Progenitor cell of endocrine pancreas (in vitro differentiated cells): ENCODE measurements around the gene LAMC3. TPM values are rescaled to one million over a fixed set of nuclear protein-coding genes. Genes with fewer than 3 reads are reported as not detected.

Experiments
- DNase-seq: peaks from one replicate; pipeline ENCODE4 v3.0.0; 2021; ENCODE audit warnings: low spot score; ENCODE audit not compliant: unreplicated experiment
- H3K27ac Mint-ChIP-seq: 2 replicates; pipeline ENCODE4 v1.8.0; 2021; ENCODE audit warnings: mild to moderate bottlenecking, moderate library complexity, mixed read lengths
- H3K27me3 Mint-ChIP-seq: 2 replicates; pipeline ENCODE4 v1.8.0; 2021; ENCODE audit warnings: mixed read lengths
- H3K36me3 Mint-ChIP-seq: 2 replicates; pipeline ENCODE4 v1.8.0; 2022; ENCODE audit warnings: mixed read lengths; ENCODE audit not compliant: insufficient read depth
- H3K4me1 Mint-ChIP-seq: 2 replicates; pipeline ENCODE4 v1.8.0; 2021; ENCODE audit warnings: low read depth, mixed read lengths
- H3K4me3 Mint-ChIP-seq: 2 replicates; pipeline ENCODE4 v1.8.0; 2021; ENCODE audit warnings: low read depth, mild to moderate bottlenecking, moderate library complexity, mixed read lengths
- H3K9me3 Mint-ChIP-seq: 2 replicates; pipeline ENCODE4 v1.8.0; 2021; ENCODE audit warnings: low read depth, mixed read lengths
- total RNA-seq: library from RNA; stranded (reverse); gene quantifications from 2 replicates; pipeline ENCODE4 v1.2.1, GENCODE V29; 2021
- TF ChIP-seq, protein P1 (sequence below): fragments of 200-600 bp; sonication (generic); IDR thresholded peaks from one replicate; pipeline ENCODE4 v1.5.0; 2021; ENCODE audit warnings: antibody characterized with exemption, mild to moderate bottlenecking; ENCODE audit not compliant: unreplicated experiment

LAMC3 gene
- total RNA-seq, 1 donor from 2014 or later, result 0.12 TPM

DNA sequence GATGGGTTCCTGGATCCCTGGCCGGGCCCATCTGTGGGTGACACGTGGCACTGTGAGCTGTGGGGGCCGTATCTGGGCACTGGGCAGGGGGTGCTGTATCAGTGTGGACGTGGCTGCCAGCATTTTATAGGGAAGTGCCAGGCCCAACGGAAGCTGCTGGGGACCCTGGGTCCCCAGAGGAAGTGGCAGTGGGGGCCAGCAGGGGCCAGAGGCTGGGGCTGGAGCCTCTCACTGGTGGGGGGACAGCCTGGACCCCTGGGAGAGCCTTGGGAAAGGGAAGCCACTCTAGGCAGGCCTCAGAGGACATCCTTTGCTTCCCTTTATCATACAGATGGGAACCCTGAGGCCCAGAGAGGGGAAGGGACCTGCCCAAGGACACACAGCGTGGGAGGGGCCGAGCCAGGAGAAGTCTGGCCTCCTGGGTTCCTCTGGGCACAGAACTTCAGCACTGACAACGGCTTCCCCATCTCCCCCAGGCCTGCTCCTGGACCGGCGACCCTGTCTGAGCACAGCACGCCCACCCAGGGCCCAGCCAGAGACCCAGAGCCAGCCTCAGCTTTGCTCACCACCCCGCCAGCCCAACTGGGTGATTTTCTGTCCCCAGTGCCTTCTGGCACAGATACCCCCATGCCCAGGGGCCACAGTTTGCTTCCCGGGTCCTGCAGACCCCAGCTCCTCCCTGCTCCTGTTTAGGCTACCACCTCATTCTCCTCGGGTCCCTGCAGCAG is 15.5 kb upstream of the LAMC3 start:
- Mint-ChIP-seq H3K27me3 (peaks cover 33% of the 10 kb centered on the region), H3K36me3 (no peaks in the 10 kb centered on the region), H3K4me3 (no peak overlapping the region), H3K4me1 (peaks cover 3% of the 10 kb centered on the region), H3K27ac (no peak overlapping the region), H3K9me3 (no peaks in the 10 kb centered on the region)
- DNase-seq, result no peak
- TF ChIP-seq, protein P1, sequence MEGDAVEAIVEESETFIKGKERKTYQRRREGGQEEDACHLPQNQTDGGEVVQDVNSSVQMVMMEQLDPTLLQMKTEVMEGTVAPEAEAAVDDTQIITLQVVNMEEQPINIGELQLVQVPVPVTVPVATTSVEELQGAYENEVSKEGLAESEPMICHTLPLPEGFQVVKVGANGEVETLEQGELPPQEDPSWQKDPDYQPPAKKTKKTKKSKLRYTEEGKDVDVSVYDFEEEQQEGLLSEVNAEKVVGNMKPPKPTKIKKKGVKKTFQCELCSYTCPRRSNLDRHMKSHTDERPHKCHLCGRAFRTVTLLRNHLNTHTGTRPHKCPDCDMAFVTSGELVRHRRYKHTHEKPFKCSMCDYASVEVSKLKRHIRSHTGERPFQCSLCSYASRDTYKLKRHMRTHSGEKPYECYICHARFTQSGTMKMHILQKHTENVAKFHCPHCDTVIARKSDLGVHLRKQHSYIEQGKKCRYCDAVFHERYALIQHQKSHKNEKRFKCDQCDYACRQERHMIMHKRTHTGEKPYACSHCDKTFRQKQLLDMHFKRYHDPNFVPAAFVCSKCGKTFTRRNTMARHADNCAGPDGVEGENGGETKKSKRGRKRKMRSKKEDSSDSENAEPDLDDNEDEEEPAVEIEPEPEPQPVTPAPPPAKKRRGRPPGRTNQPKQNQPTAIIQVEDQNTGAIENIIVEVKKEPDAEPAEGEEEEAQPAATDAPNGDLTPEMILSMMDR, result no peak

DNA sequence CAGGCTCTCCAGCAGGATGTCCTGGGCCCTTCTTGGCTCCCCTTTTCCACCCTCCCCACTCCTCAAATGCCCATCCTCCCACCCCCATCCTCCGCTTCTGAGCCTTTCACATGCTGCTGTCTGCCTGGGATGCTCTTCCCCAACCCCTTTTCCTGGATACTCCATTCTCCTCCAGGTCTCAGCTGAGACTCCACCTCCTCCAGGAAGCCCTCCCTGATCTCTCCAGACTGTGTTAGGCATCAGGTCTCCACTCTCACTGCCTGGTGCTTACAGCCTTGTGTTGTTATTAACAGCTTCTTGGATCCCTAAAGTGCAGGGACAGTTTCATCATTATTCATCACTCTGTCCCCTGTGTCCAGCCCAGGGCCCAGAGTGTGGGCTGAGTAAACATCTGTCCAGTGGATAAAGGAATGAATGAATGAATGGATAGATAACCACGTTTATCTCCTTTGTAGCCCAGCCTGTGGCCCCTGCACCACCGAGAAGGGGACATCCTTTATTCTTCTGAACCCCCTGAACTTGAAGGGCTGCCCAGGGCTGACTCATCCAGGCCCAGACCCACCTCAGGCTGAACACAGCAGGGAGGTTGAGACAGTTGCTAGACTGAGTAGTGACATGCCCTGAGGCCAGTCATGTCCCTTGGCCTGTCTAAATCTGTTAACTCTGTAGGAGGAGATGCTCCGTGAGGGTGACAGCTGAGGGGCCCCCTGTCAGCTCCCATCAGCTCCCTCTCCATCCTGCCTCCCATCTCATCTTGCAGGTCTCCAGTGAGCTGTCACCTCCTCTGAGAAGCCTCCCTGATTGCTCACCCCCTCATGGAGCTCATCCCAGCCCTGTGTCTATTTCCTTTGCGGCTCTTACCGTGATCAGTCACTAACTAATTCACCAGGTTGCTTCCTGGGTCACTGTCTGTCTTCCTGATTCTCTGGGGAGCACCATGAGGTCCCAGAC is 14.6 kb upstream of the LAMC3 start:
- no peak for DNase-seq
- no peak overlapping the region for H3K4me3 Mint-ChIP-seq
- H3K27me3 Mint-ChIP-seq, result peaks cover 42% of the 10 kb centered on the region
- H3K9me3 Mint-ChIP-seq, result no peaks in the 10 kb centered on the region
- TF ChIP-seq, protein P1, result no peak
- H3K4me1 Mint-ChIP-seq, result peaks cover 3% of the 10 kb centered on the region
- H3K36me3 Mint-ChIP-seq, result no peaks in the 10 kb centered on the region
- no peak overlapping the region for H3K27ac Mint-ChIP-seq

DNA sequence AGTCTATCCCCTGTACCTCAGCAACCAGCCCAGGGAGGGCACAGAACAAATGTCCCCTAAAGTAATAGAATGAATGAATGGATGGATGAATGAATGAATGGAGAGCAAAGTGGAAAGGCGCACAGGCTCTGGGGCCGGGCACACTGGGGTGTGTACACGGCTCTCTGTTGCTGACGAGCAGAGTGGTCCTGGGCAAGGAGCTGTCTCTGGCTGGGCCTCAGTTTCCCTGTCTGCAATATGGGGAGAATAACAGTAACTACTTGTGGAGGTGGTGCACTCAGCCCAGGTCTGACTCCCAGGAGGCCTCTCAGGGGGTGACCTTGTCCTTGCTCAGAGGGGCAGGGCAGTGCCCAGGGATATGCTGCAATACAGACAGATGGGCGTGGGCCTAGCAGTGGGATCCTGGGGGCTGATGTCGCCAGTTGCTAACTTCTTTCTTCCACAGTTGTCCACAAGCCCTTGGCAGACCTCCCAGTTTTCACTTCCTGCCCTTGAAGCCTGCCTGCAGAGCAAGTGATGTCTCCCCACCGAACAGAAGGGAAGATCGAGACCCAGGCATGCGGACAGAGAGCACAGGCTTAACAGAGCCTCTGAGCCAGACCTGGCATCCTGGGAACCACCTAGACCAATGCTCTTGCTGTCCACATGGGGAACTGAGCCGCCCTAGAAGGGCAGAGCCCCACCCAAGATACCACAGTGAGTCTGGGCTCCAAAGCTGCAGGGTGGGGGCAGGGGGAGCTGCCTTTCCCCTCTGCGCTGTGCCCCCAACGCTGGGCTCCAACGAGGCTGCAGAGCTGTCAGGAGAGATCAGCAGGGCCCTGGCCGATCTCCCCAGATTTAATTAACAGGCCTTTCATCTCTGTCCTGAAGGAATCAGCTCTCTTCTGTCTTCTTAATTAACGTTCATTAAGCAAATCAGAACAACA is 13.6 kb upstream of the LAMC3 start:
- peaks cover 47% of the 10 kb centered on the region for H3K27me3 Mint-ChIP-seq
- no peak for DNase-seq
- H3K4me1 Mint-ChIP-seq, result peaks cover 3% of the 10 kb centered on the region
- H3K27ac Mint-ChIP-seq, result no peak overlapping the region
- TF ChIP-seq, protein P1, result no peak
- H3K36me3 Mint-ChIP-seq, result no peaks in the 10 kb centered on the region
- H3K4me3 Mint-ChIP-seq, result no peak overlapping the region
- no peaks in the 10 kb centered on the region for H3K9me3 Mint-ChIP-seq

DNA sequence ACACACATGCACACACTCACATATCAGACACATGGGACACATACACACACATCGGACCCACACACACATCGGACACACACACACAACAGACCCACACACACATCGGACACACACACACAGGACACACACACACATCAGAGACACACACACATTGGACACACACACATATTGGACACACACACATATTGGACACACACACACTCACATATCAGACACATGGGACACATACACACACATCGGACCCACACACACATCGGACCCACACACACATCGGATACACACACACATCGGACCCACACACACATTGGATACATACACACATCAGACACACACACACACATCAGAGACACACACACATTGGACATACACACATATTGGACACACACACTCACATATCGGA is 12.8 kb upstream of the LAMC3 start:
- H3K9me3 Mint-ChIP-seq, result no peaks in the 10 kb centered on the region
- H3K27me3 Mint-ChIP-seq, result peaks cover 45% of the 10 kb centered on the region
- H3K27ac Mint-ChIP-seq, result no peak overlapping the region
- DNase-seq, result no peak
- H3K36me3 Mint-ChIP-seq, result no peaks in the 10 kb centered on the region
- peaks cover 3% of the 10 kb centered on the region for H3K4me1 Mint-ChIP-seq
- TF ChIP-seq, protein P1, result no peak
- no peak overlapping the region for H3K4me3 Mint-ChIP-seq
